ENCODE data around the gene TCHHL1.

TCHHL1 gene

DNA sequence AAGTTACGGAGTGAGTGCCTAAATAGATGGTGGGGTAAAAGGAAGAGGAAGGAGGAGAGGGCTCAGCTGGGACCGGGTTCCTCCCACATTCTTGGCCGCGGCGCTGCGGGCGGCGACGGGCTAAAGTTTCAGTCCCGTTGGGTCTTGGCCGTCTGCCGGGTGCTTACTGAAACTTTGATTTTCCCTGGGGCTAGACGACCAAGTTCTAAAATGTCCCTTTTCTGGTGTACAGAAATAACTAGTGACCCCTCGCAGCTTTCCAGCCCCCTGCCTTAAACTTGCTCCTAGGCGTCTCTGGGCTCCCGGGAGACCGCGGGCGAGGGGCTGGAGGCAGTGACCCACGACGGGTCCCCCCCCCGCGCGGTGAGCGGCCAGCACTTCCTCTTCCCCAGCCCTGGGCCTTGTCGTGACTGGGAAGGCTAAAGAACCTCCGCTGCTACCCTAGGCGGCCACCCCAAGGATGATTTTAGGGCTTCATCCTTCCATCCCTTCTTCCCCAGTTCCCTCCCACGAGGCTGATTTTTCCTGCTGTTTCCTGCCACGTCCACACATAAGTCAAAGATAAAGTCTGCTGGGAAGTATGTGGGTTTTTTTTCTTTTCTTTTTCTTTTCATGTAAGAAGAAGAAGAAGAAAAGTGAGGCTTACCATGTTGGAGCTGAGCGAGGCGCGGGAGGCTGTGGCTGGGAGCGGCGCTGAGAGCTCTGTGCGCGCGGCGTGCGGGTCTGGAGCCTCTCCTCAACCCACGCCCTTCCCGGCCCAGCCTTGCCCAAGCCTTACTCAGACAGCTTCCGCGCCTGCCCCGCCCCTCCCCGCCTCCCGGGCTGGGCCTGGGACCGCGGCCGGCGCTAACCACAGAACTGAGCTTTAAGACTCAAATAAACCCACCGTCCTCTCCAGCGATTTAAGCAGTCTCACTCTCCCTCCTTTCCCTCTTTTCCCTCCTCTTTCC, 52.3 kb downstream of the TCHHL1 start, which contains the start of gene S100A11:
Gene S100A11 (minus strand): TSS at position 738 of the 950 bp plus-strand sequence. CDS start 89 bp downstream, at position 649.
- peaks cover 31% of the 10 kb centered on the region for H3K9me3 ChIP-seq (ENCODE audit: severe bottlenecking)
- DNase-seq, result peak; percentile 33
- no peak within 1 kb of the TSS for H3K27ac ChIP-seq
- peaks cover 100% of the 10 kb centered on the region for H3K27me3 ChIP-seq (ENCODE audit: insufficient read depth, low read depth, severe bottlenecking)
- no peak for TF ChIP-seq CTCF (IDR thresholded peaks at IDR 0.05; ENCODE audit: low read depth, low read length)
- no peaks in the 10 kb centered on the region for H3K36me3 ChIP-seq
- H3K4me3 ChIP-seq (ENCODE audit: low read depth, low read length), result no peak within 1 kb of the TSS

GRCh38 chr1:152035539-152036266, 53.2 kb downstream of the TCHHL1 start:
- TF ChIP-seq CTCF (IDR thresholded peaks at IDR 0.05; ENCODE audit: low read depth, low read length), result no peak
- no peak for DNase-seq
- Histone ChIP-seq H3K27me3 (ENCODE audit: insufficient read depth, low read depth, severe bottlenecking) (peaks cover 100% of the 10 kb centered on the region), H3K27ac (no peak overlapping the region), H3K9me3 (ENCODE audit: severe bottlenecking) (peaks cover 35% of the 10 kb centered on the region), H3K36me3 (no peaks in the 10 kb centered on the region), H3K4me3 (ENCODE audit: low read depth, low read length) (no peak overlapping the region)

DNA sequence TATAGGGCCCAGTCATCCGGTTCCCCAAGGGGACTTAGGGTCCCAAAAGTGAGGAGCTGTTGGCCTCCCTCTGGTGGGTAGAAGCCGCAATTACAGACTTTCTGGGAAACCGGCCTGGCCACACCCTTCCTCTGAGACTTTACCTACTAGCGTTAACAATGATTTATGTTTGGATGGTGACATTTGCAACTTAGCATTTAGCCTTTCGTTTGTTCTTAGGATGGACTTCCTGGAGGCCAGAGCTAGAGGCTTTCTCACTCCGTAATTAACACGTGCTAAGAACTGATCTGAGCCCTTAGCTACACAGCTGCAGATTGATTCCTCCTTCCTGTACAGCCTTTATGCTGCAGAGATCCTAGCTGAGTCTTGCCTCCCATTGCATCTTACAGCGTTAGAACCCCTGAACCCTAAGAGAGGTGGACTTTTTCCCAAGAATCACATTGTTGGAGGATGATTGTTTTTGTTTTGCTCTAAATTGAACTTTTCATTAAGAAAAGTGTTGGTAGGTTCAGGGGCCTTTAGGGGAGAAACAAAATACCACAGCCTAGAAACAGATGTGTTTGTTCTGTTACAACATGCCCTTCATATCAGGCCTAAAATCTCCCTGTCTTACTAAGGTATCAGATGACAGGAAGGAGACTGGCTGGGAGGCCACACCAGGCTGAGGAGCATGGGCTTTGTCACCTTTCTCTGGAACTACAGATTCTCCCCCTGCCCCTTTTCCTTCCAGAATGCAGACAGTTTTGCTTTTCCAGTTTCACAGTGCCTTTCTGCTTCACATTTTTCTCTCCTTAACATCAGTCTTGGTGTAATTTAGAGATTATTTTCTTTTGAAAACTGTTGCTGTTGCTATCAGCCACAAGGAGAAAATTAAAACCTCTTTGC, 54.0 kb downstream of the TCHHL1 start:
- H3K27ac ChIP-seq, result no peak overlapping the region
- H3K36me3 ChIP-seq, result no peaks in the 10 kb centered on the region
- DNase-seq, result peak; percentile 56
- TF ChIP-seq CTCF (IDR thresholded peaks at IDR 0.05; ENCODE audit: low read depth, low read length), result peak; percentile 76
- peaks cover 100% of the 10 kb centered on the region for H3K27me3 ChIP-seq (ENCODE audit: insufficient read depth, low read depth, severe bottlenecking)
- H3K4me3 ChIP-seq (ENCODE audit: low read depth, low read length), result no peak overlapping the region
- H3K9me3 ChIP-seq (ENCODE audit: severe bottlenecking), result peaks cover 37% of the 10 kb centered on the region

DNA sequence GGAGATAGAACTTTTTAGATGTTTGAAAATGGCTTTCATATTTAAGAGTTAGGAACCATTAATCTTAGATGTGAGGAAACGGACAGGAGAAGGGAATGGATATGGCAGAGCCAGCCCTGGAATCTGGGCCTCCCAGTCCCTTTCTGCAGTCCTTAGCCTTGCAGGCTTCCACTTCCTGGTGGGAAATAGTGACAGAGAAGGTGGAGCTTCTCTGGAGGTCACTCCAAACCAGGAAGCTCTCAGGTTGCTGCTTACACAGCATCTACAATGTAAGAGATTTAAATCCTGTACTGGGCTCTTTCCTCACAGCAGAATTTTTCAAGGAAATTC, 54.6 kb downstream of the TCHHL1 start:
- DNase-seq, result no peak
- TF ChIP-seq CTCF (IDR thresholded peaks at IDR 0.05; ENCODE audit: low read depth, low read length), result no peak
- peaks cover 100% of the 10 kb centered on the region for H3K27me3 ChIP-seq (ENCODE audit: insufficient read depth, low read depth, severe bottlenecking)
- no peaks in the 10 kb centered on the region for H3K36me3 ChIP-seq
- H3K4me3 ChIP-seq (ENCODE audit: low read depth, low read length), result no peak overlapping the region
- H3K9me3 ChIP-seq (ENCODE audit: severe bottlenecking), result peaks cover 37% of the 10 kb centered on the region
- H3K27ac ChIP-seq, result no peak overlapping the region
